Neural crest cell (in vitro differentiated cells): ENCODE measurements around the gene LATS2. TPM values are rescaled to one million over a fixed set of nuclear protein-coding genes. Genes with fewer than 3 reads are reported as not detected.

Source experiments
- DNase-seq: peaks from one replicate; pipeline ENCODE4 v3.0.0; 2021; ENCODE audit warnings: low read depth, mixed read lengths, low spot score
- H3K27ac Mint-ChIP-seq: one replicate; pipeline ENCODE4 v1.8.0; 2021; ENCODE audit warnings: mild to moderate bottlenecking, mixed read lengths; ENCODE audit not compliant: unreplicated experiment
- H3K27me3 Mint-ChIP-seq: 2 replicates; pipeline ENCODE4 v1.8.0; 2021; ENCODE audit warnings: low read depth, mild to moderate bottlenecking, mixed read lengths
- H3K36me3 Mint-ChIP-seq: 2 replicates; pipeline ENCODE4 v1.8.0; 2021; ENCODE audit warnings: low read depth, mild to moderate bottlenecking, mixed read lengths
- H3K4me1 Mint-ChIP-seq: 2 replicates; pipeline ENCODE4 v1.8.0; 2021; ENCODE audit warnings: mixed read lengths
- H3K4me3 Mint-ChIP-seq: one replicate; pipeline ENCODE4 v1.8.0; 2021; ENCODE audit warnings: mild to moderate bottlenecking, mixed read lengths
- H3K9me3 Mint-ChIP-seq: 2 replicates; pipeline ENCODE4 v1.8.0; 2021; ENCODE audit warnings: mixed read lengths
- CTCF ChIP-seq: fragments of 200-600 bp; sonication (generic); conservative IDR thresholded peaks from 2 replicates; pipeline ENCODE4 v1.5.0; 2021; ENCODE audit warnings: antibody characterized with exemption, mild to moderate bottlenecking
- total RNA-seq: library from RNA; stranded (reverse); gene quantifications from 2 replicates; pipeline ENCODE4 v1.2.1, GENCODE V29; 2021

The LATS2 gene
- total RNA-seq, 1 donor from 2014 or later = 26.2 TPM

- no peak overlapping the region for H3K27ac Mint-ChIP-seq
- no peak overlapping the region for H3K4me3 Mint-ChIP-seq
- no peaks in the 10 kb centered on the region for H3K27me3 Mint-ChIP-seq
- no peaks in the 10 kb centered on the region for H3K9me3 Mint-ChIP-seq
- DNase-seq = no peak
- TF ChIP-seq CTCF = no peak
- no peaks in the 10 kb centered on the region for H3K4me1 Mint-ChIP-seq
- no peaks in the 10 kb centered on the region for H3K36me3 Mint-ChIP-seq
Observed at GRCh38 chr13:21086929-21087328, 25.5 kb upstream of the LATS2 start.

GRCh38 chr13:21081926-21082325 lies 20.5 kb upstream of the LATS2 start:
- Mint-ChIP-seq H3K36me3 (no peaks in the 10 kb centered on the region), H3K9me3 (no peaks in the 10 kb centered on the region), H3K27me3 (peaks cover 9% of the 10 kb centered on the region), H3K4me1 (peaks cover 10% of the 10 kb centered on the region), H3K27ac (no peak overlapping the region), H3K4me3 (no peak overlapping the region)
- DNase-seq = no peak
- no peak for TF ChIP-seq CTCF

- H3K4me3 Mint-ChIP-seq = no peak overlapping the region
- H3K9me3 Mint-ChIP-seq = no peaks in the 10 kb centered on the region
- no peak for DNase-seq
- TF ChIP-seq CTCF = no peak
- peaks cover 9% of the 10 kb centered on the region for H3K27me3 Mint-ChIP-seq
- no peaks in the 10 kb centered on the region for H3K36me3 Mint-ChIP-seq
- peaks cover 10% of the 10 kb centered on the region for H3K4me1 Mint-ChIP-seq
- no peak overlapping the region for H3K27ac Mint-ChIP-seq
Observed at GRCh38 chr13:21080593-21080891, 19.2 kb upstream of the LATS2 start.

GRCh38 chr13:21079761-21080592 lies 18.6 kb upstream of the LATS2 start:
- no peaks in the 10 kb centered on the region for H3K9me3 Mint-ChIP-seq
- peaks cover 15% of the 10 kb centered on the region for H3K4me1 Mint-ChIP-seq
- peaks cover 13% of the 10 kb centered on the region for H3K27me3 Mint-ChIP-seq
- H3K27ac Mint-ChIP-seq = no peak overlapping the region
- no peaks in the 10 kb centered on the region for H3K36me3 Mint-ChIP-seq
- TF ChIP-seq CTCF = no peak
- DNase-seq = no peak
- peak overlapping the region; percentile 23 for H3K4me3 Mint-ChIP-seq

- H3K36me3 Mint-ChIP-seq = no peaks in the 10 kb centered on the region
- no peak overlapping the region for H3K27ac Mint-ChIP-seq
- no peak overlapping the region for H3K4me3 Mint-ChIP-seq
- TF ChIP-seq CTCF = no peak
- peaks cover 21% of the 10 kb centered on the region for H3K4me1 Mint-ChIP-seq
- no peaks in the 10 kb centered on the region for H3K9me3 Mint-ChIP-seq
- no peak for DNase-seq
- peaks cover 19% of the 10 kb centered on the region for H3K27me3 Mint-ChIP-seq
Observed at GRCh38 chr13:21079221-21079620, 17.8 kb upstream of the LATS2 start.
